HG03159 (cell line): ENCODE data around the gene RNU7-1.
"Not testable (repeated sequence)": the region's sequence is repeated elsewhere in the genome, so short reads cannot be mapped to it uniquely, and the experiment has no call there.

Experiments
- ATAC-seq: cut with Tn5 transposase; IDR thresholded peaks from one replicate; pipeline ENCODE4 v1.9.1; 2021; ENCODE audit warnings: mild to moderate bottlenecking, moderate library complexity; ENCODE audit not compliant: unreplicated experiment

The RNU7-1 gene

DNA sequence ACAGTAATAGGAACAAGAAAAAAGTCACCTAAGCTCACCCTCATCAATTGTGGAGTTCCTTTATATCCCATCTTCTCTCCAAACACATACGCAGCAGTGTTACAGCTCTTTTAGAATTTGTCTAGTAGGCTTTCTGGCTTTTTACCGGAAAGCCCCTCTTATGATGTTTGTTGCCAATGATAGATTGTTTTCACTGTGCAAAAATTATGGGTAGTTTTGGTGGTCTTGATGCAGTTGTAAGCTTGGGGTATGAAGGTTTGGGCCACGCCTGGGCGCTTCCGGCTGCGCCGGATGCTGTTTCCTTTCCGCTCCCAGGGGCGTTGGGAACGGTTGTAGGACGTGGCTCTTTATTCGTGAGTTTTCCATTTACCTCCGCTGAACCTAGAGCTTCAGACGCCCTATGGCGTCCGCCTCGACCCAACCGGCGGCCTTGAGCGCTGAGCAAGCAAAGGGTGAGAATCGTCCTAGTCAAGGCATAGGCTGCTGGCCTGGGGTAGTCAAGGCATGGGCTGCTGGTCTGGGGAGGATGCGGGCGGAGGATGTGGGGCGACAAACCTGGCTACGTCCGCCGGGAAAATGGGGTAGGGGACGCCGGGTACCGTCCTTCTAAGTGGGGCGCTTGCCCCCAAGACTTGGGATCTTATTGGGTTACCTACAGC, at the start of gene RNU7-1, which contains the start of gene C12orf57:
Gene RNU7-1 (plus strand): TSS at position 95 of the 659 bp plus-strand sequence.
Gene C12orf57 (plus strand): TSS at position 301 of the 659 bp plus-strand sequence. CDS start 100 bp downstream, at position 401.
- ATAC-seq, result peak; percentile 33

DNA sequence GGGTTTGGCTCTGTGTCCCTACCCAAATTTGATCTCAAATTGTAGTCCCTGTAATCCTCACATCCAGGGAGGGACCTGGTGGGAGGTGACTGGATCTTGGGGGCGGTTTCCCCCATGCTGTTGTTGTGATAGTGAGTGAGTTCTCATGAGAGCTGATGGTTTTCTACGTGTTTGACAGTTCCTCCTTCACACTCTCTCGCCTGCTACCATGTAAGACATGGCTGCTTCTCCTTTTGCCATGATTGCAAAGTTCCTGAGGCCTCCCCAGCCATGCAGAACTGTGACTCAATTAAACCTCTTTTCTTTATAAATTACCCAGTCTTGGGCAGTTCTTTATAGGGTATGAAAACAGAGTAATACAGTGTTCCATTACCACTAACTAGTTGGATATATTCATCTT, 49.3 kb upstream of the RNU7-1 start:
- ATAC-seq, result no peak

DNA sequence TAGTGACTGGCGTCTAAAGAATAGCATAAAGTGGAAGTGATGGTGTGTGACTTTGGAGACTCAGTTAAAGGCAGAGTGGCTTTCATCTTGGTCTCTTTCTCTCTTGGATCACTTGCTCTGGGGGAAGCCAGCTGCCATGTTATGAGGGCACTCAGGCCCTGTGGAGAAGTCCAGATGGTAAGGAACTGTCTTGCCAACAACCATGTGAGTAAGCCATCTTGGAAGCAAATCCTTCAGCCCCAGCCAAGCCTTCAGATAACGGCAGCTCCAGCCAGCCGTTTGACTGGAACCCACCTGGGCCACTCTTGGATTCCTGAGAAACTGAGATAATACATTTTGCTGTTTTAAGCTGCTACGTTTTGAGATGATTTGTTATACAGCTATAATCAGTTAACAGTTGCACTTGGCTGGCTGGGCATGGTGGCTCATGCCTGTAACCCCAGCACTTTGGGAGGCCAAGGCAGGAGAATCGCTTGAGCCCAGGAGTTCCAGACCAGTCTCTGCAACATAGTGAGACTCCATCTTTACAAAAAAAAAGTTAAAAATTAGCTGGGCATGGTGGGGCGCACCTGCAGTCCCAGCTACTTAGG, 46.7 kb upstream of the RNU7-1 start:
- no peak for ATAC-seq

DNA sequence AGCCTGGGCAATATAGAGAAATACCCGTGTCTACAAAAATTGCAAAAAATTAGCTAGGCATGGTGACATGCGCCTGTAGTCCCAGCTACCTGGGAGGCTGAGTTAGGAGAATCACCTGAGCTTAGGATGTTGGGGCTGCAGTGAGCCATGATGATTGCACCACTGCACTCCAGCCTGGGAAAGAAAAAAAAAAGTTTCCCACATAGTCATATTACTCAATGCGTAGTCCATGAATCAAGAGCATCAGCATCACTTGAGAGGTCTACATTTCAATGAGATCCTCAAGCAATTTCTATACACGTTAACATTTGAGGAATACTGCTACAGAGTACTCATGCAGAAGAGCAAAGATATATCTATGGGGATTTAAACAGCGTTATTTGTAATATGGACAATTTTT, 44.2 kb upstream of the RNU7-1 start:
- ATAC-seq, result no peak

DNA sequence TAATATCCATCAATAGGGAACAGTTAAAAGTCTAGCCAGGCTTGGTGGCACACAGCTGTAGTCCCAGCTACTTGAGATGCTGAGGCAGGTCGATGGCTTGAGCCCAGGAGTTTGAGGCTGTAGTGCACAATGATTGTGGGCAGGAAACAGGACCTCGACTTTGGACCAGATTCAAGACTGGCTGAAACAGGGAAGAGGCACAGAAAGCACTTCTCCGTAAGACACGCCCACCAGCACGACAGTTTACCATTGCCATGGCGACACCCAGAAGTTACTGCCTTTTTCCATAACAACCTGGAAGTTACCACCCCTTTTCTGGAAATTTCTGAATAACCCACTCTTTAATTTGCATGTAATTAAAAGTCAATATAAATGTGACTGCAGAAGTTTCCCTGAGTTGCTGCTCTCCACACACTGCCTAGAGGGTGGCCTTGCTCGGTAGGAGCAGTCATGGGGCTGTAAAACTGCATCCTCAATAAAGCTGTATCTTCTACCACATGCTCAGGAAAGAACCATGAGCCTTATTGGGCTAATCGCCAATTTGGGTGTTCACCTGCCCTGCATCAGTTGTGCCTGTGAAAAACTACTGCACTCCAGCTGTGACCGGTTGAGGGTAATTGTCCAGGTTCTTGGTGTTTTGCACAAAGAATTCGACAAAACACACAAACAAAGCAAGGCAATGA, 43.6 kb upstream of the RNU7-1 start:
- no peak for ATAC-seq

DNA sequence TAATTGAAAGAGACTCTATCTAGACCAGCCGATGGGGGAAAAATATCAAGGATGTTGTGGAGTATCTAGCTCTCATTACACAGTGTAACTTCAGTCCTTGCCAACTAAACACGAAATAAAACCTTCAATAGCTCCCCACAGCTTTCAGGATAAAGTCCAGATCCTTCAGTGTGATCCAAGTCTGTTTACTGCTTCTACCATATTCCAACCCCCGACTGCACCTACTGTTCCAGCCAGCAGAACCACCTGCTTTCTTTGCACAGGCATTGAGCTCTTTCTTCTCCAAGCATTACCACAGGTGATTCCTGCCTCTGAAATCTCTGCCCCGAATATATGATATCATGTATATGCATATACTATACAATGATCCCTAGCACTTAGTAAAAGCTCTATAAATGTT, 41.2 kb upstream of the RNU7-1 start:
- ATAC-seq, result no peak

DNA sequence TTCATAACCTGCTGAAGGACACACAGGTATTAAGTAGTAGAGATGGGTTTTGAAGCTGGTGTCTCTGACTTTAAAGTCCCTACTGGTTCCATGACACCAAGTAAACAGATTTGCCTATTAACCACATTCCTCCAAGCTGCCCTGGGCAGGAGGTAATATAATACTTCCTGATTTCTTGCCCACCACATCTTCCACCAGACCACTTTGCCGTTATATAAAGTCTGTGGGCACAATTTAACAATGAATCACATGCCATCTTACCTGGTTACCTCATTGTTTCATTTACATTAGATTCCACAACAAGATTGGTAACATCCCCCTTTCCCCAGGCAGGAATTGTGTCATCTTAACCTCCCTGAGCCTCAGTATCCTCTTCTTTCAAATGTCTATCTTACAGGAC, 39.9 kb upstream of the RNU7-1 start:
- no peak for ATAC-seq

DNA sequence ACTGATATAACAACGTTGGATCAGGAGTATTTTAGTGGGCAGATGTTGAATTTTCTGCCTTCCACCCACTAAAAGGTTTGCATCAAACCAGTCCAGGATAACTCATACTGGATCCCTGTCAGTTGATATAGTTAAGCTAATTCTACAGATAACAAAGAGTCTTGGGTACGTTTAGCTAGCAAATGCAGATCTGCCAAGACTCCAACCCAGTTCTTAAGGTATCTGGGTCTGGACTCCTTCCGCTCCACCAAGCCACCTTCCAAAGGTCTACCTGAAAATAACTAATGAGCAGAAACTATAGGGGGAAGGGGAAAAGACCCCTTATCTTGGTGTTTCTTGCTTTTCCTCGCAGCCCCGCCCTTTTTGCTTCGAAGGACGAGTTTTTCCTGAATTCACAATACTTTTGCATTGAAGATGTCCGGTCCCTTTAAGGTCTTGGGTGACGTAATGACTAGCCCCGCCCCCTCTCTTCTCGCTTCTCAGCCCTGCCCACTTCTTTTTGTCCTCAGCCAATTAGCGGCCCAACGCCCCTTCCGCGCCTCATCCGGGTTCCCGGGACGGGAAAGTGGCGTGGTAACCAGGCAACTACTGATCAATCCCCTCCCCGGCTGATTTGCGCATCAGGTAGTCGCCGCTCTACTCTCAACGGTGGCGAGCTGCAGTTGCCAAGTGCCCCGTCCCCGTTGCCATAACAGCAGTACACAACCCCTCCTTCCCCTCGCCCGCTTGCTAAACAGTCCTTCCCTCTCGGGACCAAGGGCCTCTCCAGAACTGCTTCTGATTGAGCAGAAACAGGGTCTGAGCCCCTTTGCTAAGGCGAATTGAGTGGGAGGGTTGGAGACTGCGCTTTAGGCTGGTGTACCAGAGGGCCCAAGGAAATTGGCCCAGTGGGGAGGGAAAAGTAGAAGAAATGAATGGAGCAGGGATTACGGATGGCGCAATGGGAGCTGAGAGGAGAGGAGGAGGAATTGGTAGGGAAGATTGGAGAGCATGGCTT, 39.0 kb upstream of the RNU7-1 start, which contains the start of gene LRRC23:
Gene LRRC23 (plus strand): TSS at position 543 of the 997 bp plus-strand sequence. CDS start 812 bp downstream, outside the sequence.
- ATAC-seq, result peak; percentile 95

DNA sequence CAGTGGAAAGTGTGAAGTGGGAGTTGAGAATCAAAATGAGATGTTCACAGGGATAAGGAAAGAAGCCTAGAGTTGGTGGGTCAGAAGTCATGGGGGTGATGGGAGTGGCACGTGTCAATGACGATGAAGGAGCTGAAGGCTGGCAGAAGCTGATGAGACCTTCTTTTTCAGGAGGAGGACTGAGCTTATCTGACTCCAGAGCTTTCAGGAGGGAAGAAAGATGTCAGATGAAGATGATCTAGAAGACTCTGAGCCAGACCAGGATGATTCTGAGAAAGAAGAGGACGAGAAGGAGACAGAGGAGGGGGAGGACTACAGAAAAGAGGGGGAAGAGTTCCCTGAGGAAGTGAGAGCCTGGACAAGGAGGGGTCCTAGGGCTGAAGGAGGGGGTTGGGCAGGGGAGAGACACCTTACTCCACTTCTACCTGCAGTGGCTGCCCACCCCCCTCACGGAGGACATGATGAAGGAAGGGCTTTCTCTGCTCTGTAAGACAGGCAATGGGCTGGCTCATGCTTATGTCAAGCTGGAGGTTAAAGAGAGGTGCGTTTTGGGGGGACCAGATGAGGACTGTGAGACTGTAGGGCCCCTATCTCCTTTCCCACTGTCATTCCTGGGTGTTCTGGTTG, 38.1 kb upstream of the RNU7-1 start:
- ATAC-seq, result no peak

DNA sequence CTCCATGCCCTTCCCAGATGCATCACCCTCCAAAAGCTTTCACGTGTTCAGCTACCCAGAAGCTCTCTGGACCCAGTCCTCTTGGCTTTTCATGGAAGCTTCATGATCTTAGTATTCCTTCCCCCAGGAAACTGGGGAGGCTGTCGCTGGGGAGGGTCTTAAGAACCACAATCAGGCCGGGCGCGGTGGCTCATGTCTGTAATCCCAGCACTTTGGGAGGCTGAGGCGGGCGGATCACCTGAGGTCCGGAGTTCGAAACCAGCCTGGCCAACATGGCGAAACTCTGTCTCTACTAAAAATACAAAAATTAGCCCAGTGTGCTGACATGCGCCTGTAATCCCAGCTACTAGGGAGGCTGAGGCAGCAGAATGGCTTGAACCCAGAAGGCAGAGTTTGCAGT, 35.5 kb upstream of the RNU7-1 start:
- ATAC-seq, result not testable (repeated sequence)

DNA sequence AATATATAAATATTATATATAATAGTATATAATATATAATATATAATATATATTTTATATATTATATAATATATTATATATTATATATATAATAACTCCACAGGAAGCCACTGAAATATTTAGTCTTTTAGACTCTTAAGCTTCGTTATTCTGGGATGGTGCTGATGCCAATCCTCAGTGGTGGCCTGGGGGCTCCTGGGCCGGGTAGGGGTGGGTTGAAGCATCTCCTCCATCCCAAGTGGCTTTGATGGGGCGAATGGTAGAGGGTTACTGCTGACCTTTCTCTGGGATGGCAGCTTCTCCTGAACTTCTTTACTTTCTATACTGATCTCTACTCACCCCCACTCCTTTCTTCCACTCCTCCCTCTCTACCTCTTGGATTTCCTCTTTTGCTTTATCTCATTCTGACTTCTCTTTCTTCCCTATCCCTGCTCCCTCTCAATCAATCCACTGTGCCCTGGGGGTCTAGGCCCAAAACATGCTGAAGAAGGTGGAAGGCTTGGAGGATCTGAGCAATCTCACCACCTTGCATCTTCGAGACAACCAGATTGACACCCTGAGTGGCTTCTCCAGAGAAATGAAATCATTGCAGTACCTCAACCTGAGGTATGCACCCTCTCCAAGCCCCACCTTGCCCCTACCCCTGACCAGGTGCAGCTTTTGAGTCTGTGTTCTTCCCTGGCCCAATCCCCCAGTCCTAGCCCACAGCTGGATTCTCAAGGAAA, 34.0 kb upstream of the RNU7-1 start:
- no peak for ATAC-seq

DNA sequence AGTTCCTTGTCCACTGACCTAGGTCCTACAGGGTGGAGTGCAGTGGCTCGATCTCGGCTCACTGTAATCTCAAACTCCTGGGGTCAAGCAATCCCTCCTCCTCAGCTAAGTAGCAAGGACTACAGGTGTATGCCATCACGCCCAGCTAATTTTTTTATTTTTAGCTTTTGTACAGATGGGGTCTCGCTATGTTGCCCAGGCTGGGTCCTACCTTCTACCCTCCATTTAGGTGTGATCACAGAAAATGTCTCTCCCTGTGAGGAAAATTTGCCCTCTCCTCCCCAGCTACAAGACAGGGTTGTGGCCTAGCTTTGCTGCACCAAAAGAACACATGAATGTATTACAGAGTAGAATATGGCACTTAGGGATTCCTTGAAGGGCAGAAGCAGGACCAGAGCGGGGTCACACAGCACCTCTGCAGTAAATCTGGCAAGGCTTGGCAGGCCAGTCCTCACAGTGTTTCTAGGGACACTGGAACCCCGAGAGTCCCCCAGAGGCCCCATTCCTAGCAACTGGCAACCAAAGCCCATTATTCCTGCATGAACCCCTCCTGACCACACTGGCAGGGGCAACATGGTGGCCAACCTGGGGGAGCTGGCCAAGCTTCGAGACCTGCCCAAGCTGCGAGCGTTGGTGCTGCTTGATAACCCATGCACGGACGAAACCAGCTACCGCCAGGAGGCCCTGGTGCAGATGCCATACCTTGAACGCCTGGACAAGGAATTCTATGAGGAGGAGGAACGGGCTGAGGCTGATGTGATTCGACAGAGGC, 31.3 kb upstream of the RNU7-1 start:
- no peak for ATAC-seq

DNA sequence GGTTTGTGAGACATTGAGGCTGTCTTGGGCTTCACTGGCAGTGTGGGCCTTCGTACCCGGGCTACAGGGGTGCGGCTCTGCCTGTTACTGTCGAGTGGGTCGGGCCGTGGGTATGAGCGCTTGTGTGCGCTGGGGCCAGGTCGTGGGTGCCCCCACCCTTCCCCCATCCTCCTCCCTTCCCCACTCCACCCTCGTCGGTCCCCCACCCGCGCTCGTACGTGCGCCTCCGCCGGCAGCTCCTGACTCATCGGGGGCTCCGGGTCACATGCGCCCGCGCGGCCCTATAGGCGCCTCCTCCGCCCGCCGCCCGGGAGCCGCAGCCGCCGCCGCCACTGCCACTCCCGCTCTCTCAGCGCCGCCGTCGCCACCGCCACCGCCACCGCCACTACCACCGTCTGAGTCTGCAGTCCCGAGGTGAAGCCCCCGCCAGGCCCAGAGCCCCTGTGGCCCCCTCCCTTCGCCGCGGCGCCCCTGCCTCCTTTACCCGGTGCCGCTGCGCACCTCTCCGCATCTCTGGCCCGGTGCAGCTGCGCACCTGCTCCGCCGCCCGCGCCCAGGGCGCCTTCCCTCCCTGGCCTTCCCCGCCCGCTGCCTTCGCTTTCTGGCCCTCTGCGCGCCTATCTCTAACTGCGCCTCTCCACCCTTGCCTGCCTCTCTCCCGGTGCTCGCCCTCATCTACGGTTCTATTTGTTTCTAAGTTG, 29.2 kb upstream of the RNU7-1 start, which contains the start of gene ENO2:
Gene ENO2 (plus strand): TSS at position 335 of the 701 bp plus-strand sequence. CDS start 1,253 bp downstream, outside the sequence.
- ATAC-seq, result peak; percentile 63

DNA sequence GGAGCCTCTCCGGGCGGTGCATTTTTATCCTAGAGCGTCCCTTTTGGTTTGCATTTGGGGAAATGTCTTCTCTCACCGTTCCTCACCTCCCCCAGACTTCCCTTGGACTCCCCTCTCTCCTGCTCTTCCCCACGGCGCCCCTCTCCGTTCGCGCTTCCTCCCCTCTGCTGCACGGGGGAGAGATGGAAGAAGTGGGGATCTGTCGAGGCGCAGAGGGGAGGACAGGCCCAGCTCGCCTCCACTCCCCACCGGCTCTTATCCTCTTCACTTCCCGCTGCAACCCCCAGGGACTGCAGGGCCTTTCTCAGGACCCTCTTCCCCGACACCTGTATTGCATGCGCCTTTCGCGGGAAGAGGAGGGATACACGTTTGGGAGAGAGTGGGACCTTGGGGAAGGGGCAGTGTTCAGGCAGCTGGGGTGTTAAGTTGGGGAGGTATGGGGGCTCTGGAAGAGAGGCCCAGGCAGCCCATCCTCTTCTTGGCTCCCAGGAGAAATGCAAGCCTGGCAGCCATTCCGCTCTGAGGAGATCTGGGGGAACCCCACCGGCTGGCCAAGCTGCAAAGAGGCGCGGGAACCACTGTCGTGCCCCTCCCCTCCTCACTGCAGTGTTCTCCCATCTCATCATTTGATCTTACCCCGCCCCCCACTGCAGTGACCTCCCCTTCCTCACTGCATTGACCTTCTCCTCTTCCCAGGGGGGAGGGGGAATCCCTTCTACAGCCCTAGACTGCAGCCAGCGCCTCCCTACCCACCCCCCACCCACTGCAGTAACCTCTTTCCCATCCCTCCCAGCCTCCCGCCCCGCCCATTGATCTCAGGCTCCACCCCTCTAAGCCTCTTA, 28.4 kb upstream of the RNU7-1 start:
- no peak for ATAC-seq

DNA sequence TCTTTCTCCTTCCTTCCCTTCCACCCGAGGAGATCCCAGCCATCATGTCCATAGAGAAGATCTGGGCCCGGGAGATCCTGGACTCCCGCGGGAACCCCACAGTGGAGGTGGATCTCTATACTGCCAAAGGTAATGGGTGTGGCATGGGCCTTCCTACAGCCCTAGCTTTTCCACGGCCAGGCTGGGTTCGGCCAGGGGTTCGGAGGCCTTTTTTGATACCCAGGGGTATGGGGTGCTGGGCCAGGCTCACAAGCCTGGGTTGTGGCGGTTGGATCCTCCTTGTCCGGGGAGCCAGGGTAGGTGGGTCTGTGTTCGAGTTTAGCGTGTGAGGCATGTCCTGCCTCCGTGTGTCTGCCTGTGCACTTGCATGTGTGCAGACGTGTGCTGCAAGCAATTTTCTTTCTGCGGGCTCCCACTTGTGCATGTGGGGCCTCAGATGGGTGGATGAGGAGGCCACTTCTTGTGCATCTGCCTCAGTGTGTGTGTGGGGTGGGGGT, 27.8 kb upstream of the RNU7-1 start:
- no peak for ATAC-seq

DNA sequence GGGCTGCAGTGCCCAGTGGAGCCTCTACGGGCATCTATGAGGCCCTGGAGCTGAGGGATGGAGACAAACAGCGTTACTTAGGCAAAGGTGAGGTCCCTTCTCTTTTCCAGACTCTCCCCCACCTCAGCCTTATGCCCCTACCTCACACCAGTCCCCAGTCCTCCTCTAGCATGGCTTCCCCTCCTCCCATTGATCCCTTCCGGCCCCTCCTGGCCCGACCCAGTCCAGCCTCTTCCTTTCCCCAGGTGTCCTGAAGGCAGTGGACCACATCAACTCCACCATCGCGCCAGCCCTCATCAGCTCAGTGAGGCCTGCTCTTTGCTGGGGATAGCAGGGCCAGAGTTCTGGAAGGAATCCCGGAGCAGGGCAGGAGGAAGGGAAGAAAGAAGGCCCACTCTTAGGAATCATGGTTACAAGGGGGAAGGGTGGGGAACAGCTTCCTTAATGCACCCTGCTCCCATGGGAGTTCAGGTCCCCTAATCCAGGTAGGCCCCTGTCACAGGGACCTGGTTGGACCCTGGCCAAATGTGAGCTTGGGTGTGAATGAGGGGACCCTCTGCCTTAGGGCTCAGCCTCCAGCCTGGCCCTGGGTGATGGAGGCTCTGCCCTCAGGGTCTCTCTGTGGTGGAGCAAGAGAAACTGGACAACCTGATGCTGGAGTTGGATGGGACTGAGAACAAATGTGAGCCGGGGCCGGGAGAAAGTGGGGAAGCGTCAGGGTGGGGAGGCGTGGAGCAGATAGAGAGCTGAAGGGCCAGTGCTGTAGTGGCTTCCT, 27.0 kb upstream of the RNU7-1 start:
- ATAC-seq, result no peak
